Fibroblast of the aortic adventitia (primary cell): ENCODE results near the gene LRRC8E. TPM values are rescaled to one million over a fixed set of nuclear protein-coding genes. Genes with fewer than 3 reads are reported as not detected.

Experiments used
- DNase-seq: peaks from one replicate; pipeline ENCODE4 v3.0.0-alpha.2; 2010; ENCODE audit warnings: low read depth
- H3K4me3 ChIP-seq: 2 replicates; pipeline ENCODE4 v1.5.1; 2011; ENCODE audit warnings: low read depth, mild to moderate bottlenecking, control low read depth, low read length, moderate library complexity
- CTCF ChIP-seq: IDR thresholded peaks from 2 replicates; pipeline ENCODE4 v1.5.1; 2011; ENCODE audit warnings: mild to moderate bottlenecking, low read length, control low read depth, inconsistent platforms; ENCODE audit not compliant: insufficient read depth
- total RNA-seq: library from RNA; depleted of rRNA; stranded (reverse); fragments of >200 nt; gene quantifications from 2 replicates; pipeline ENCODE4 v1.2.3, GENCODE V29; 2012; ENCODE audit warnings: low replicate concordance

The LRRC8E gene
- total RNA-seq, 1 donor, result 5.2 TPM

DNA sequence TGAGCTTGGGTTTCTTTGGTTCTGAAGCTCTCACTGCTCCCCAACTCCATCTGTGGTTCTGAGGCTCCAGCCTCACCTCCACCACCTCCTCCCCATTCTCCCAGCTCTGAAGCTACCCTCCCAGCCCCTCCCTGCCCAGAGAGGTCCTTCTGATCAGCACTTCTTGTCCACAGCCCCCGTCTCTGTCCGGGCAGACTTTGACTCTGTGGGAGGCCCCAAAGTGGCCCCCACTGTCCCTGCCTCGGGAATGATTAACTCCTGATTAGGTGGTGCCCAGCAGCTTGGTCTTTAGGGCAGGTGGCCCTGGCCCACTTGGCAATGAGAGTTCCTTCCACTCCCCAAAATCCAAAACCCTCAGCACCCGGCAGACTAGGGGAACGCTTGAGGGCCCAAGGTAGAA is 43.9 kb upstream of the LRRC8E start:
- DNase-seq, result no peak
- TF ChIP-seq CTCF, result no peak
- no peak overlapping the region for H3K4me3 ChIP-seq

DNA sequence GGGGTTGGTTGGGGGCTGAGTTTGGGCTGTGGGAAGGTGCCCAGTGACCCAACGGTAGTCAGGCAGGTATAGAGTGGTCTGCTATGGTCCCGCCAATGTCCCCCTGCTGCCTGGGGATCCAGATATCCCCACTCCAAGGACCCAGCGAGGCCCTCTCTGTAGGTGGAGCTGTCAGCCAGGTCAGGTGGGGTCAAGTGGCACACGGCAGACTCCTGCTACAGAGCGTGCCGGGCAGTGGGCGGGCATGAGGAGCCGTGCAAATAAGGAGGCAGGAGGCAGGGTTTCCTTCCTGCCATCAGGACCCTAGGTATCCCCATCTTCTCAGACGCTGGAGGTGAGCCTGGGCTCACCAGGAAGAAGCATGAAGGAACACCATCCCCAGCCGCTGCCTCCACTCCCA is 43.4 kb upstream of the LRRC8E start:
- TF ChIP-seq CTCF, result no peak
- no peak for DNase-seq
- H3K4me3 ChIP-seq, result no peak overlapping the region

GRCh38 chr19:7845390-7846154 is 42.7 kb upstream of the LRRC8E start:
- DNase-seq, result no peak
- no peak overlapping the region for H3K4me3 ChIP-seq
- TF ChIP-seq CTCF, result no peak

GRCh38 chr19:7846155-7846646 is 42.1 kb upstream of the LRRC8E start:
- H3K4me3 ChIP-seq, result no peak overlapping the region
- DNase-seq, result no peak
- no peak for TF ChIP-seq CTCF

DNA sequence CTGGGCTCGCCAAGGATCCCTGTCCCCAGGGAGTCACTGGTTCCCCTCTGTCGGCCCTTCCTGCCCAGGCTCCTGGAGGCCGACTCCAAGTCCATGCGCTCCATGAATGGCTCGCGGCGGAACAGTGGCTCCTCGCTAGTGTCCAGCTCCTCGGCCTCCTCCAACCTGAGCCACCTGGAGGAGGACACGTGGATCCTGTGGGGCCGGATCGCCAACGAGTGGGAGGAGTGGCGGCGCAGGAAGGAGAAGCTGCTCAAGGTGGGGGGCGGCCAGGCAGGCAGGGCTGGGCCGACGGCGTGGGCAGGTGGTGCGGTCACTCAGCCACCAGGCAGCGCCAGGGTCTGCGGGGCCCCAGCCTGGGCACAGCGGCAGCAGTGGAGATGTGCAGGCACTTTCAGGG is 40.6 kb upstream of the LRRC8E start:
- H3K4me3 ChIP-seq, result no peak overlapping the region
- no peak for DNase-seq
- no peak for TF ChIP-seq CTCF

DNA sequence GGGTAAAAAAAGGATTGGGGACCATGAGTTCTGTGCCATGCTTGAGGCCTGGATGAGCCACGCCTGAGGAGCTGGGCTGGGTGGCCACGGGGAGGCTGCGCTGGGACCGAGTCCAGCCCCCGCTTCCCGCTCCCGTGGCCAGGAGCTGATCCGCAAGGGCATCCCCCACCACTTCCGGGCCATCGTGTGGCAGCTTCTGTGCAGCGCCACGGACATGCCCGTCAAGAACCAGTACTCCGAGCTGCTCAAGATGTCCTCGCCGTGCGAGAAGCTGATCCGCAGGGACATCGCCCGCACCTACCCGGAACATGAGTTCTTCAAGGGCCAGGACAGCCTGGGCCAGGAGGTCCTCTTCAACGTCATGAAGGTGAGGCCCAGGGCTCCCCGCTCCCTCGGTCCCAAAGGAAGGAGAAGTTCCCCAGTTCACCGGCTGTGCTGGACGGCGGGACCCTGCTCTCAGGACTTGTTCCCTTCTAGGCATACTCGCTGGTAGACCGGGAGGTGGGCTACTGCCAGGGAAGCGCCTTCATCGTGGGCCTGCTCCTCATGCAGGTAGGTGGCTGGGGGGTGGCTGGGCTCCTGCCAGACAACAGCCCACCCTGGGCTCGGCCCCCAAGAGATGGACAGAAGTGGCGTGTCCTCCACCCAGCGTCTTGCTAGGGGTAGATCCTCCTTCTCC is 39.4 kb upstream of the LRRC8E start:
- H3K4me3 ChIP-seq, result no peak overlapping the region
- DNase-seq, result no peak
- TF ChIP-seq CTCF, result no peak

- TF ChIP-seq CTCF, result no peak
- DNase-seq, result no peak
- no peak overlapping the region for H3K4me3 ChIP-seq
These were observed 38.7 kb upstream of the LRRC8E start for GRCh38 chr19:7849631-7849999.
